GM12878 (cell line): ENCODE results near the gene HECTD2. TPM values are rescaled to one million over a fixed set of nuclear protein-coding genes. Genes with fewer than 3 reads are reported as not detected.

Experiments
- ATAC-seq: fragments of 200-7000 bp; cut with Tn5 transposase; 3 replicates; pipeline ENCODE4 v1.9.1; 2020; ENCODE audit warnings: mild to moderate bottlenecking, moderate library complexity
- BruUV-seq: library from RNA; stranded (reverse); fragments of 400-500 nt; replicated peaks from 2 replicates; lab custom pipeline; 2021; lab: Mats Ljungman, UMichigan
- CTCF ChIA-PET: fragments of 300-600 bp; sonication (Branson Sonifier 250); formaldehyde crosslinking; extraction: SDS; loops from one replicate; lab custom pipeline; 2021; ENCODE audit warnings: inconsistent platforms; lab: Yijun Ruan, JAX
- POLR2A ChIA-PET: fragments of 350-600 bp; formaldehyde crosslinking; extraction: SDS; loops from one replicate; lab custom pipeline; 2021; ENCODE audit warnings: inconsistent platforms; lab: Charles Lee
- RAD21 ChIA-PET: fragments of 300-600 bp; sonication (Branson Sonifier 250); formaldehyde crosslinking; loops from one replicate; lab custom pipeline; 2023; ENCODE audit warnings: antibody characterized with exemption; ENCODE audit not compliant: unreplicated experiment; lab: Charles Lee
- SMC1A ChIA-PET: fragments of 300-600 bp; sonication (Branson Sonifier 250); formaldehyde crosslinking; loops from one replicate; lab custom pipeline; 2023; ENCODE audit not compliant: unreplicated experiment, uncharacterized antibody; lab: Charles Lee
- DNase-seq: peaks from one replicate; pipeline ENCODE4 v3.0.0-alpha.2; 2011; ENCODE audit warnings: low read depth, low spot score
- FAIRE-seq: peaks from 3 replicates; lab custom pipeline; 2011; peaks lifted over from hg19 to GRCh38; lab: Jason Lieb, UNC
- H2AFZ ChIP-seq: 2 replicates; pipeline ENCODE4 v1.6.0; 2011; ENCODE audit warnings: low read depth, low read length, control low read depth; ENCODE audit not compliant: control insufficient read depth
- H3K27ac ChIP-seq: 2 replicates; pipeline ENCODE4 v1.5.1; 2011; ENCODE audit warnings: control low read depth; ENCODE audit not compliant: control insufficient read depth, insufficient read depth
- H3K27me3 ChIP-seq, 2 experiments: replicated peaks in 1 of 2; 2 replicates each; pipeline versions ENCODE4 v1.6.0 to v1.6.1; 2011; ENCODE audit warnings: low read length in 1 of 2; ENCODE audit not compliant: control insufficient read depth in 2 of 2, insufficient read depth in 2 of 2
- H3K36me3 ChIP-seq, 2 experiments: 2 replicates each; pipeline ENCODE4 v1.5.1; 2011; ENCODE audit warnings: low read length in 1 of 2; ENCODE audit not compliant: control insufficient read depth in 2 of 2, insufficient read depth in 2 of 2
- H3K4me1 ChIP-seq: 2 replicates; pipeline ENCODE4 v1.6.1; 2011; ENCODE audit warnings: mild to moderate bottlenecking, low read length, moderate library complexity, mixed read lengths; ENCODE audit not compliant: control insufficient read depth, insufficient read depth
- H3K4me2 ChIP-seq: 2 replicates; pipeline ENCODE4 v1.6.0; 2011; ENCODE audit warnings: control low read depth; ENCODE audit not compliant: control insufficient read depth, insufficient read depth
- H3K4me3 ChIP-seq: fragments of 200-600 bp; sonication (generic); 2 replicates; pipeline ENCODE4 v1.5.1; 2016
- H3K79me2 ChIP-seq: 2 replicates; pipeline ENCODE4 v1.6.0; 2011; ENCODE audit warnings: low read length; ENCODE audit not compliant: control insufficient read depth, insufficient read depth
- H3K9ac ChIP-seq: 2 replicates; pipeline ENCODE4 v1.8.0; 2011; ENCODE audit warnings: low read length, control low read depth, mixed read lengths; ENCODE audit not compliant: control insufficient read depth, insufficient read depth
- H3K9me3 ChIP-seq: replicated peaks from 3 replicates; pipeline ENCODE4 v1.5.1; 2011; ENCODE audit warnings: mild to moderate bottlenecking, low read length; ENCODE audit not compliant: control insufficient read depth, insufficient read depth
- H4K20me1 ChIP-seq: 2 replicates; pipeline ENCODE4 v1.6.0; 2011; ENCODE audit not compliant: control insufficient read depth, insufficient read depth
- CBFB ChIP-seq: IDR thresholded peaks from 2 replicates; pipeline ENCODE4 v1.6.1; 2016; ENCODE audit warnings: antibody characterized with exemption, low read depth
- CREB1 ChIP-seq: IDR thresholded peaks from 2 replicates; pipeline ENCODE4 v1.6.1; 2012; ENCODE audit warnings: low read depth, mild to moderate bottlenecking, inconsistent platforms
- MXI1 ChIP-seq: fragments of 150-350 bp; IDR thresholded peaks from 2 replicates; pipeline ENCODE4 v1.6.1; 2011; ENCODE audit warnings: low read depth, mild to moderate bottlenecking, inconsistent platforms, low read length, improper control_type of control experiment
- MYC ChIP-seq: IDR thresholded peaks from 2 replicates; pipeline ENCODE4 v1.6.1; 2011; ENCODE audit warnings: mild to moderate bottlenecking, low read length, moderate library complexity, inconsistent platforms; ENCODE audit not compliant: insufficient read depth, insufficient replicate concordance, insufficient read length, severe bottlenecking
- NBN ChIP-seq: fragments of 450-650 bp; IDR thresholded peaks from 2 replicates; pipeline ENCODE4 v1.6.1; 2016
- PML ChIP-seq: IDR thresholded peaks from 2 replicates; pipeline ENCODE4 v1.6.1; 2012; ENCODE audit warnings: low read length, inconsistent platforms
- RELA ChIP-seq: fragments of 450-650 bp; IDR thresholded peaks from 2 replicates; pipeline ENCODE4 v1.8.0; 2014; ENCODE audit warnings: borderline replicate concordance; ENCODE audit not compliant: partially characterized antibody
- STAT3 ChIP-seq: IDR thresholded peaks from 2 replicates; pipeline ENCODE4 v1.6.1; 2011; ENCODE audit warnings: low read depth, low read length, improper control_type of control experiment
- ZNF207 ChIP-seq: fragments of 450-650 bp; IDR thresholded peaks from 2 replicates; pipeline ENCODE4 v1.6.1; 2014; ENCODE audit warnings: antibody characterized with exemption, mild to moderate bottlenecking, borderline replicate concordance
- WGBS: methylation state at CpG from one replicate; pipeline ENCODE4 v1.1.6; 2016; ENCODE audit warnings: low lambda C conversion rate; ENCODE audit not compliant: insufficient replicate concordance, insufficient coverage; ENCODE audit errors: missing lambda C conversion rate; 5-methylcytosine and 5-hydroxymethylcytosine counted together
- in situ Hi-C: fragments of 300-500 bp; cut with MboI; formaldehyde crosslinking; loops from 9 replicates; pipeline ENCODE4 v1.14.3; 2018; ENCODE audit warnings: mixed read lengths
- intact Hi-C: fragments of 100-400 bp; cut with micrococcal nuclease; formaldehyde crosslinking; loops from one replicate; pipeline ENCODE4 v1.14.2; 2022; ENCODE audit not compliant: unreplicated experiment
- polyA plus RNA-seq, 11 experiments: library from polyadenylated mRNA; depleted of rRNA in 4 of 11; unstranded in 6 of 11; stranded (reverse) in 5 of 11; fragments of >200 nt; fragmentation: Nextera tagmentation in 4 of 11; fragmentation: Illumina TruSeq in 1 of 11; extraction: Ambion mirVana in 4 of 11; extraction: Trizol in 1 of 11; gene quantifications; 1 replicate in 1 of 11; 2 replicates in 10 of 11; pipeline versions ENCODE4 v1.2.1 to v1.2.3, GENCODE V29; 2011 to 2016; ENCODE audit warnings: inconsistent platforms in 2 of 11, missing spikeins in 2 of 11, low read depth in 1 of 11
- total RNA-seq, 4 experiments: library from RNA; depleted of rRNA in 3 of 4; stranded (reverse); fragments of >200 nt in 3 of 4; fragmentation: Illumina TruSeq in 1 of 4; extraction: Trizol in 1 of 4; gene quantifications; 2 replicates each; pipeline versions ENCODE4 v1.2.1 to v1.2.3, GENCODE V29; 2013 to 2021
- TF ChIP-seq, protein P1 (sequence below): IDR thresholded peaks from 2 replicates; pipeline ENCODE4 v1.6.1; 2012; ENCODE audit warnings: low read depth, low read length, improper control_type of control experiment

HECTD2 gene
- total and polyA plus RNA-seq, 10 of the 15 experiments (the other 5 are each of a cell fraction or from before 2014, with no cell fraction given), result 0.87 to 3.0 (median 1.7) TPM

- DNase-seq, result no peak
- intact Hi-C loops (no loop called here), in situ Hi-C loops (no loop called here)
- ChIA-PET RAD21 (no interaction called here), SMC1A (interaction anchor here (1.2 kb wide), 1 partner anchor 266 kb away, joined by 4 read pairs; no protein-coding TSS in a partner anchor), CTCF (no interaction called here), POLR2A (no interaction called here)
- H3K9me3 ChIP-seq, result no peaks in the 10 kb centered on the region
- no peak overlapping the region for H3K4me2 ChIP-seq
- ATAC-seq, result no peak
- H4K20me1 ChIP-seq, result no peaks in the 10 kb centered on the region
- TF ChIP-seq, protein P1, sequence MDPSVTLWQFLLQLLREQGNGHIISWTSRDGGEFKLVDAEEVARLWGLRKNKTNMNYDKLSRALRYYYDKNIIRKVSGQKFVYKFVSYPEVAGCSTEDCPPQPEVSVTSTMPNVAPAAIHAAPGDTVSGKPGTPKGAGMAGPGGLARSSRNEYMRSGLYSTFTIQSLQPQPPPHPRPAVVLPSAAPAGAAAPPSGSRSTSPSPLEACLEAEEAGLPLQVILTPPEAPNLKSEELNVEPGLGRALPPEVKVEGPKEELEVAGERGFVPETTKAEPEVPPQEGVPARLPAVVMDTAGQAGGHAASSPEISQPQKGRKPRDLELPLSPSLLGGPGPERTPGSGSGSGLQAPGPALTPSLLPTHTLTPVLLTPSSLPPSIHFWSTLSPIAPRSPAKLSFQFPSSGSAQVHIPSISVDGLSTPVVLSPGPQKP, result no peak
- TF ChIP-seq RELA (no peak), CREB1 (no peak), MXI1 (no peak), MYC (no peak), ZNF207 (no peak), STAT3 (no peak), NBN (no peak), CBFB (no peak), PML (no peak)
- no peaks in the 10 kb centered on the region for H3K79me2 ChIP-seq
- H3K4me3 ChIP-seq, result no peak overlapping the region
- no peaks in the 10 kb centered on the region for H3K36me3 ChIP-seq
- no peak for FAIRE-seq
- H3K4me1 ChIP-seq, result no peaks in the 10 kb centered on the region
- no peak overlapping the region for H3K27ac ChIP-seq
- H3K9ac ChIP-seq, result no peak overlapping the region
- H2AFZ ChIP-seq, result no peak overlapping the region
- 29% methylated on average over 1 of the region's 1 CpG for WGBS
- H3K27me3 ChIP-seq, result no peaks in the 10 kb centered on the region
- BruUV-seq, result no TSS peak
These were observed 23.9 kb downstream of the HECTD2 start for GRCh38 chr10:91434041-91434440.
